GM12875 (cell line): ENCODE measurements around the gene TCP11L2.

Source experiments
- H3K4me3 ChIP-seq: one replicate; pipeline ENCODE4 v1.5.1; 2011; ENCODE audit warnings: low read depth, low read length, control low read depth
- TF ChIP-seq, protein P1 (sequence below): IDR thresholded peaks from 2 replicates; pipeline ENCODE4 v1.5.1; 2011; ENCODE audit warnings: low read depth, mild to moderate bottlenecking, control low read depth, inconsistent platforms, low read length, moderate library complexity, borderline replicate concordance; ENCODE audit not compliant: insufficient read depth

TCP11L2 gene

DNA sequence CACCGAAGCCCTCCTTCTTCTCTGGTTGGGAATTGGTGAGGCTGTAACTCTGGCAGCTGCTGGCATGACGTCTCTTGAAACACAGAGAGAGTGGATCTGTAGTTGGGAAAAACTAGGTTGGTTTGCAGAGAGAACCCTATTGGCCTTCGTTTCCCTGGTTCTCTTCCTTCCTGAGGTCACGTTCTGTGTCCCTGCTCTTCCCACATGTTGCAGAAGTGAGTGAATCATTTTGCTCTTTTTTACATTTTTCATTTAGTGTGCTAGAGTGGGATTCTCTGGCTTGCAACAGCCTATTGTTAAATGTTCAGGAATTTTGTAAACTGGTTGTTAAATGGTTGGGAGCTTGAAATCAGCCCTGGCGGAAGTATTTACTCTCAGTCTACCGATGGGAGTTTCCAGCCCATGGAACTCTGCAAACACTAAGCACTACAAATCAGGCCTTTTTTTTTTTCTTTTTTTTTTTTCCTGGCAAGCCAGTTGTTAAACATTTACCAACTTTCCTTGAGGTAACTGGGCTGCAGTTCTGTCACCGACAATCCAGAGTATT is 27.9 kb upstream of the TCP11L2 start:
- H3K4me3 ChIP-seq: no peak overlapping the region
- TF ChIP-seq, protein P1, sequence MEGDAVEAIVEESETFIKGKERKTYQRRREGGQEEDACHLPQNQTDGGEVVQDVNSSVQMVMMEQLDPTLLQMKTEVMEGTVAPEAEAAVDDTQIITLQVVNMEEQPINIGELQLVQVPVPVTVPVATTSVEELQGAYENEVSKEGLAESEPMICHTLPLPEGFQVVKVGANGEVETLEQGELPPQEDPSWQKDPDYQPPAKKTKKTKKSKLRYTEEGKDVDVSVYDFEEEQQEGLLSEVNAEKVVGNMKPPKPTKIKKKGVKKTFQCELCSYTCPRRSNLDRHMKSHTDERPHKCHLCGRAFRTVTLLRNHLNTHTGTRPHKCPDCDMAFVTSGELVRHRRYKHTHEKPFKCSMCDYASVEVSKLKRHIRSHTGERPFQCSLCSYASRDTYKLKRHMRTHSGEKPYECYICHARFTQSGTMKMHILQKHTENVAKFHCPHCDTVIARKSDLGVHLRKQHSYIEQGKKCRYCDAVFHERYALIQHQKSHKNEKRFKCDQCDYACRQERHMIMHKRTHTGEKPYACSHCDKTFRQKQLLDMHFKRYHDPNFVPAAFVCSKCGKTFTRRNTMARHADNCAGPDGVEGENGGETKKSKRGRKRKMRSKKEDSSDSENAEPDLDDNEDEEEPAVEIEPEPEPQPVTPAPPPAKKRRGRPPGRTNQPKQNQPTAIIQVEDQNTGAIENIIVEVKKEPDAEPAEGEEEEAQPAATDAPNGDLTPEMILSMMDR: no peak

DNA sequence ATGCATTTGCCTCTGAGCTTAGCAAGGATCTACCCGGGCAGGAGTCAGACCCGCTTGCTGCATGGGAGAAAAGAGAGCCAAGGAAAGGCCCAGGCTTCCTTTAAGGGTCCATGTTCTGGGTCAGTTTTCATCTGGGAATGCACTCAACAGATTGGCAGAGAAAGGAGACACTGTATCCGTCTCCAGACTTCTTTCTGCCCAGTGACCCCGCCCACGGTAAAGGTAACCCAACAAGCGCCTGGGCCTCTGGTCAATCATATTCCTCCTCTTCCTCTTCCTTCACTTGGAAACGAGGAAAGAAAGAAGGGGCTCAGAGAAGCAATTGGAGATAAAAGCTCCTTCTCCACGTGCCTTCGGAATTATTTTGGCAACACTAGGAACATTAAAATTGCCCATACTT is 27.1 kb upstream of the TCP11L2 start:
- no peak overlapping the region for H3K4me3 ChIP-seq
- TF ChIP-seq, protein P1: no peak

DNA sequence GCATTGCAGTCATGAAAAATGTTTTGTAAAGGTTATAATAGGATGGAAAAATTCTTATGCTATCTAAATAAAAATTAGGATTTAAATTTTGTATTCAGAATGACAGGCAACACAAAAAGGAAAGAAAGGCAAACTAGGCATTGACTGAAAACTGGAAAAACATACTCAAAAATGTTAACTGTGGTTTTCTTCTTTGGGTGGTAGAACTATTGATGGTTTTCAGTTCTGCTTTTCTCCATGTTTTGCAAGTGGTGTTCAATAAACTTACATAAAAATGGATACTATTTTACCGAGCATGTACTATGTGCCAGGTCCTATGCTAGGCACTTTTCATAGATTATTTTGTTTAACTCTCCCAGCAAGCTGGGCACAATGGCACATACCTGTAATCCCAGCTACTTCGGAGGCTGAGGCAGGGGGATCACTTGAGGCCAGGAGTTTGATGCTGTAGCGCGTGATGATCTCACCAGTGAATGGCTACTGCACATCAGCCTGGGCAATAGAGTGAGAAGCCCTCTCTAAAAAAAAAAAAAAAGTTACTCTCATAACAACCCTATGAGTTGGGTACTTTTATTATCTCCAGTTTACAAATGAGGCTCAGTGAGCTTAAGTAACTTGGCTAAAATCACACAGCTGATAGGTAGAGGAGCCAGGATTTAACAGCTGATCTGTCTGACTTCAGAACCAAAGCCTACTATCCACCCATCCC is 26.3 kb upstream of the TCP11L2 start:
- TF ChIP-seq, protein P1: no peak
- no peak overlapping the region for H3K4me3 ChIP-seq

DNA sequence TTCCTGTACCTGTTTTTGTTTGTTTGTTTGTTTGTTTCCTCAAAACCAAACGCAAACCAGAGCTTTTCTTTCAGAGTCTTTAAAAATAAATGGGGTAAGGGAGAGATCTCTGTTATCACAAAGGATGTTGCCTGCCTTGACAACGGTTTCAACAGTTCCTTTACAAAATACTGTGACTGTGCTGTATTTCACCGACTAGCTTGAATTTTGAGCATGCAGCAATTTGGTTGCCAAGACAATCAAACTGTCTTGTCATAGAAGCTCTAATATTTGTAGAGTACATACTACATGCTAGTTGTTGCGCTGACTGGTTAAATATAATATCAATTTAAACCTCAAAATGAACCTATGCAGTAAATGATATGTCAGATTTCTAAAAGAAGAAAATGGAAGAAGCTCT is 22.4 kb upstream of the TCP11L2 start:
- TF ChIP-seq, protein P1: no peak
- no peak overlapping the region for H3K4me3 ChIP-seq

DNA sequence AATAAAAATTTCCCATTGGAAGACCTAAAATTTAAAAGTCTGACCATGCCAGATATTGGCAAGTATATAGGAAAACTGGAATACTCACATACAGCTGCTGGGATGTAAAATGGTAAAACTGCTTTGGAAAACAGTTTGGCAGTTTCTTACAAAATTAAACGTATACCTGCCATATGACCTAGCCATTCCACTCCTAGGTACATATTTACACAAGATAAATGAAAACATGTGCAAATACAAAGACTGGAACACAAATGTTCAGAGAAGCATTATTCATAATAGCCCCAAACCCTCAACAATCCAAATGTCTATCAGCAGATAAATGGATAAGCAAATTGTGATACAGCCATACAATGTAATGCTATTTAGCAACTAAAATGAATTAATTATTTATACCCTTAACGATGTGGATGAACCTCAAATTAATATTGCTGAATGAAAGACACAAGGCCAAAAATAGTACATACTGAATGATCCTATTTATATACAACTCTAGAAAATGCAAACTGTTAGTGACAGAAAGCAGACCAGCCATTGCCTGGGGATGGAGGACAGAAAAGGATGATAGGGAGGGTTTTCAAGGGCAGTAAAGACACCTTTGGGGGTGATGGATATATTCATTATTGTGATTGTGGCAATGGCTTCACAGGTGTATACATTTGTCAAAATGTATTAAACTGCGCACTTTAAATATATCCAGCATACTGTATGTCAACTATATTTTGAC is 21.3 kb upstream of the TCP11L2 start:
- TF ChIP-seq, protein P1: no peak

DNA sequence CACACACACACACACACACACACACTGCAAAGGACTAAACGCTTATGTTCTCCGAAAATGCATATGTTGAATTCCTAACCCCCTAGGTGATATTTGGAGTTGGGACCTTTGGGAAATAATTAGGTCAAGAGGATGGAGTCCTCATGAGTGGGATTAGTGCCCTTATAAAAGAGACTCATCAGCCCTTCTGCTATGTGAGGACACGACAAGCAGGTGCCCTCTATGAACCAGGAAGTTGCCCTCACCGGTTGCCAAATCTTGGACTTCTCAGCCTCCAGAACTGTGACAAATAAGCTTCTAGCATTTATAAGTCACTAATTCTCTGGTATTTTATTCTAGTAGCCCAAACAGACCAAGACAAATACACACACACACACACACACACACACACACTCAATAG is 20.7 kb upstream of the TCP11L2 start:
- H3K4me3 ChIP-seq: no peak overlapping the region
- TF ChIP-seq, protein P1: no peak

More for the DNA sequence above, 21.3 kb upstream of the TCP11L2 start:
- no peak overlapping the region for H3K4me3 ChIP-seq

DNA sequence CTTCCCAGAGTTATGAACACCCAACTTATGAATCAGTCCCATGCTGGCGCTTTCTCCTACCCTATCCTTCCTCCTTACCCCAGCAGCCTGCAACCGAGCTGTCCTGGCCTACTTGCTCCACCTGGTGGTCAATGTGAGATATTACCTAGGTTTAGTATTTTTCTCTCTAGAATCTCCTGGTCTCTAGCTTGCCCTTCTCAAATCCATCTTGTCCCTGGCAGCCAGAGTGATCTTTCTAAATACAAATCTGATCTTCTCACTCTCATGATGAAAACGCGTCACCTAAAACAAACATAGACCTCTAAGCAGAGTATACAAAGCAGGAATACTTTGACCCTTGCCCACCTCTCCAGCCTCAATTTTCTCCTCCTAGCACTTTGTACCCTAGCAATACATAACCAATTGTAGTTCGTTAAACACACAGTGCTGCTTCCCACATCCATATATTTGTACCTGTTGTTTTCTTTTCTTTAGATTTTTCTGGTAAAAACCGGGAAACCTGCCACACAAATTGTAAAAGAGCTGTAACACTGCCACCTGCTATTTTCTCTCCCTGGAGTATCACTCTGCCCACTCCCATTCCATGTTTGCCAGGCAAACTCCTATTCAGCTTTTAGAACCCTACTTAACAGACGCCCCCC is 20.0 kb upstream of the TCP11L2 start:
- no peak overlapping the region for H3K4me3 ChIP-seq
- TF ChIP-seq, protein P1: peak; percentile 67
